Body of pancreas (tissue), 4 donors: Measurements from ENCODE around the gene MAPK9.

ENCODE experiments used
- CTCF ChIP-seq, 7 experiments: fragments of 450-650 bp in 4 of 7; fragments of 200-600 bp in 3 of 7; sonication (generic) in 3 of 7; IDR thresholded peaks; one replicate each; pipeline ENCODE4 v1.5.1; 2016 to 2019; ENCODE audit warnings: antibody characterized with exemption in 7 of 7
- POLR2A ChIP-seq, 3 donors: fragments of 450-650 bp; IDR thresholded peaks; one replicate each; pipeline ENCODE4 v1.6.1; 2016; ENCODE audit warnings: antibody characterized with exemption in 3 of 3, mild to moderate bottlenecking in 2 of 3

GRCh38 chr5:180208038-180208434 lies 83.8 kb downstream of the MAPK9 start:
- TF ChIP-seq CTCF (IDR thresholded peaks at IDR 0.05), result no peak
- TF ChIP-seq POLR2A (IDR thresholded peaks at IDR 0.05), result no peak
